HEK293T (cell line): ENCODE data around the gene NOB1.

Experiments used
- CTCF ChIA-PET: fragments of 350-600 bp; formaldehyde crosslinking; extraction: SDS; loops from one replicate; lab custom pipeline; 2021; ENCODE audit warnings: antibody characterized with exemption, inconsistent platforms; lab: Yijun Ruan, JAX
- POLR2A ChIA-PET: fragments of 350-600 bp; formaldehyde crosslinking; extraction: SDS; loops from one replicate; lab custom pipeline; 2020; ENCODE audit warnings: antibody characterized with exemption, inconsistent platforms; lab: Yijun Ruan, JAX
- DNase-seq: peaks from one replicate; pipeline ENCODE4 v3.0.0; 2012; ENCODE audit warnings: mixed read lengths; ENCODE audit errors: extremely low spot score
- ARNT ChIP-seq: fragments of 450-650 bp; IDR thresholded peaks from 2 replicates; pipeline ENCODE4 v1.6.1; 2017; ENCODE audit warnings: mild to moderate bottlenecking
- BHLHE40 ChIP-seq: fragments of 450-650 bp; IDR thresholded peaks from 2 replicates; pipeline ENCODE4 v1.6.1; 2016; ENCODE audit warnings: mild to moderate bottlenecking, moderate library complexity, borderline replicate concordance
- CTBP1 ChIP-seq: fragments of 450-650 bp; IDR thresholded peaks from 2 replicates; pipeline ENCODE4 v1.6.1; 2016; ENCODE audit warnings: borderline replicate concordance
- ELF4 ChIP-seq: fragments of 450-650 bp; IDR thresholded peaks from 2 replicates; pipeline ENCODE4 v1.6.1; 2017; ENCODE audit warnings: antibody characterized with exemption
- FOXA1 ChIP-seq: fragments of 450-650 bp; IDR thresholded peaks from 2 replicates; pipeline ENCODE4 v1.6.1; 2016; ENCODE audit warnings: mild to moderate bottlenecking
- FOXK2 ChIP-seq: fragments of 450-650 bp; IDR thresholded peaks from 2 replicates; pipeline ENCODE4 v1.6.1; 2016; ENCODE audit warnings: mild to moderate bottlenecking
- FOXM1 ChIP-seq: fragments of 450-650 bp; IDR thresholded peaks from 2 replicates; pipeline ENCODE4 v1.6.1; 2017; ENCODE audit warnings: mild to moderate bottlenecking, borderline replicate concordance
- HDGF ChIP-seq: fragments of 450-650 bp; IDR thresholded peaks from 2 replicates; pipeline ENCODE4 v1.6.1; 2017; ENCODE audit warnings: antibody characterized with exemption, borderline replicate concordance
- L3MBTL2 ChIP-seq: fragments of 450-650 bp; conservative IDR thresholded peaks from 2 replicates; pipeline ENCODE4 v1.6.1; 2016; ENCODE audit warnings: mild to moderate bottlenecking
- LEF1 ChIP-seq: fragments of 450-650 bp; IDR thresholded peaks from 2 replicates; pipeline ENCODE4 v1.6.1; 2017; ENCODE audit warnings: mild to moderate bottlenecking, borderline replicate concordance
- NFRKB ChIP-seq: fragments of 450-650 bp; IDR thresholded peaks from 2 replicates; pipeline ENCODE4 v1.6.1; 2016; ENCODE audit warnings: mild to moderate bottlenecking, moderate library complexity
- PKNOX1 ChIP-seq: fragments of 450-650 bp; IDR thresholded peaks from 2 replicates; pipeline ENCODE4 v1.6.1; 2016
- SP1 ChIP-seq: fragments of 450-650 bp; IDR thresholded peaks from 2 replicates; pipeline ENCODE4 v1.6.1; 2017
- SUZ12 ChIP-seq: fragments of 450-650 bp; IDR thresholded peaks from 2 replicates; pipeline ENCODE4 v1.6.1; 2016; ENCODE audit warnings: mild to moderate bottlenecking
- TARDBP ChIP-seq: fragments of 450-650 bp; IDR thresholded peaks from 2 replicates; pipeline ENCODE4 v1.6.1; 2016
- ZNF384 ChIP-seq: fragments of 450-650 bp; IDR thresholded peaks from 2 replicates; pipeline ENCODE4 v1.6.1; 2016

Gene NOB1

DNA sequence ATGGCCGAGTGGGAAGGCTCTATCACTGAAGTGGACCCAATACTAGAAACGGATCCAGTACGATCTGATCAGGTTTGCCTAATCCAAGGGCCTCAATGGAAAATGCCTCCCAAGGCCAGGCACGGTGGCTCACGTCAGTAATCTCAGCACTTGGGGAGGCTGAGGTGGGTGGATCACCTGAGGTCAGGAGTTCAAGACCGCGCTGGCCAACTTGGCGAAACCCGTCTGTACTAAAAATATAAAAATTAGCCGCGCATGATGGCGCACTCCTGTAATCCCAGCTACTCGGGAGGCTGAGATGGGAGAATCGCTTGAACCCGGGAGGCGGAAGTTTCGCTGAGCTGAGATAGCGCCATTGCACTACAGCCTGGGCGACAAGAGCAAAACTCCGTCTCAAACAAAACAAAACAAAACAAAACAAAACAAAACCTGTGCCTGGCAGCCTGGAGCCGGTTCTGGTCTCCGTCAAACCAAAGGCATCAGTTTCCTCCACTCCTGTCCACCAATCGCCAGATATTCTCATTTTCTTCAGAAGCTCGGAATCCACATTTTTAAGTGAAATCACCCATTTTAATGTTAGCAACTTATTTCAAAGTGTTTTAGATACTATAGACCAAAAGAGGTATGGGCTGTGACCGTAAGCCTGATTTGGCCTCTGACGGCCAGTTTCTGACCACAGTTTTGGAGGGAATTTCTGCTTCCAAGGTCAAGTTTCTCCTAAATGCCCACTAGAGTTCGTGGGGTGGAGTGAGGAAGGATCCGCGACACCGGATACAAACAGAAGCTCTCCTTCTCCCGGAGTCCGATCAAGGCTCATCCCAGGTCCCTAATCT, 29.0 kb downstream of the NOB1 start:
- ChIA-PET POLR2A (interaction anchor here (1.0 to 3.2 kb wide), 5 partner anchors 9 to 28 kb away, joined by 3 to 25 read pairs (median 4); partner anchors contain the start of gene NOB1), CTCF (interaction anchor here (1.6 kb wide), 1 partner anchor 17 kb away, joined by 5 read pairs; no protein-coding TSS in a partner anchor)
- no peak for DNase-seq
- TF ChIP-seq PKNOX1 = no peak
- no peak for TF ChIP-seq FOXK2
- TF ChIP-seq TARDBP = no peak
- TF ChIP-seq L3MBTL2 = no peak
- no peak for TF ChIP-seq NFRKB
- TF ChIP-seq ZNF384 = no peak
- no peak for TF ChIP-seq SP1
- no peak for TF ChIP-seq FOXA1
- no peak for TF ChIP-seq LEF1
- TF ChIP-seq FOXM1 = no peak
- no peak for TF ChIP-seq ELF4
- no peak for TF ChIP-seq CTBP1
- TF ChIP-seq BHLHE40 = no peak
- no peak for TF ChIP-seq SUZ12
- no peak for TF ChIP-seq HDGF
- TF ChIP-seq ARNT = no peak

GRCh38 chr16:69724981-69725479, 29.7 kb downstream of the NOB1 start:
- ChIA-PET POLR2A (interaction anchor here (1.1 to 3.2 kb wide), 3 partner anchors 12 to 29 kb away, joined by 3 to 25 read pairs (median 5); partner anchors contain the start of gene NOB1), CTCF (interaction anchor here (1.6 kb wide), 1 partner anchor 16 kb away, joined by 5 read pairs; no protein-coding TSS in a partner anchor)
- no peak for TF ChIP-seq CTBP1
- TF ChIP-seq PKNOX1 = no peak
- no peak for TF ChIP-seq TARDBP
- TF ChIP-seq FOXA1 = no peak
- TF ChIP-seq HDGF = no peak
- TF ChIP-seq L3MBTL2 = no peak
- TF ChIP-seq LEF1 = no peak
- no peak for TF ChIP-seq ZNF384
- TF ChIP-seq NFRKB = no peak
- no peak for TF ChIP-seq SUZ12
- DNase-seq = no peak

GRCh38 chr16:69724414-69724873, 30.3 kb downstream of the NOB1 start:
- TF ChIP-seq LEF1 (no peak), PKNOX1 (no peak), TARDBP (no peak), ELF4 (no peak), SP1 (no peak), L3MBTL2 (no peak), BHLHE40 (no peak), CTBP1 (no peak), NFRKB (no peak), SUZ12 (no peak), FOXA1 (no peak), FOXM1 (no peak), ZNF384 (no peak), ARNT (no peak)
- POLR2A ChIA-PET = interaction anchor here (0.9 to 3.2 kb wide), 3 partner anchors 15 to 38 kb away, joined by 3 to 25 read pairs (median 4); partner anchors contain the start of gene NOB1
- CTCF ChIA-PET = interaction anchor here (1.4 kb wide), 1 partner anchor 30 kb away, joined by 3 read pairs; the partner anchor contains the start of gene NOB1
- DNase-seq = no peak

GRCh38 chr16:69721441-69721957, 33.2 kb downstream of the NOB1 start:
- POLR2A ChIA-PET = interaction anchor here (2.3 kb wide), 1 partner anchor 33 kb away, joined by 8 read pairs; the partner anchor contains the start of gene NOB1

More at GRCh38 chr16:69721441-69721957, 33.2 kb downstream of the NOB1 start:
- no peak for DNase-seq
- no peak for TF ChIP-seq ZNF384
- TF ChIP-seq ELF4 = no peak
- no peak for TF ChIP-seq PKNOX1
- no peak for TF ChIP-seq FOXA1
- no peak for TF ChIP-seq ARNT
- TF ChIP-seq CTBP1 = no peak
- TF ChIP-seq FOXM1 = no peak
- TF ChIP-seq L3MBTL2 = no peak
- TF ChIP-seq FOXK2 = no peak
- no peak for TF ChIP-seq TARDBP
- CTCF ChIA-PET = interaction anchor here (1.5 kb wide), 1 partner anchor 33 kb away, joined by 6 read pairs; the partner anchor contains the start of gene NOB1
